ENCODE results near the gene CDK5R1. TPM values are rescaled to one million over a fixed set of nuclear protein-coding genes. Genes with fewer than 3 reads are reported as not detected.

Gene CDK5R1
- total RNA-seq, 1 experiment from 2014 or later, result 4.0 TPM

GRCh38 chr17:32475258-32475657 lies 11.5 kb upstream of the CDK5R1 start:
- DNase-seq (ENCODE audit: unreplicated experiment), result no peak
- no peak overlapping the region for H3K27ac Mint-ChIP-seq (ENCODE audit: low read depth, unreplicated experiment)
- ChIA-PET CTCF (interaction anchor here (1.0 to 5.0 kb wide), 3 partner anchors 13 to 31 kb away, joined by 4 to 74 read pairs (median 8); partner anchors contain the start of gene PSMD11), POLR2A (no interaction called here)
- H3K9me3 Mint-ChIP-seq (ENCODE audit: unreplicated experiment), result no peaks in the 10 kb centered on the region
- no peaks in the 10 kb centered on the region for H3K27me3 Mint-ChIP-seq (ENCODE audit: insufficient read depth, unreplicated experiment)
- peaks cover 97% of the 10 kb centered on the region for H3K36me3 Mint-ChIP-seq (ENCODE audit: insufficient read depth, unreplicated experiment)
- intact Hi-C loops (cut with micrococcal nuclease), result no loop called here
- TF ChIP-seq CTCF (IDR thresholded peaks at IDR 0.05; ENCODE audit: unreplicated experiment), result no peak
- BruUV-seq (replicated peaks), result no TSS peak
- H3K4me3 Mint-ChIP-seq (ENCODE audit: unreplicated experiment), result no peak overlapping the region
- H3K4me1 Mint-ChIP-seq (ENCODE audit: insufficient read depth, unreplicated experiment), result no peaks in the 10 kb centered on the region

- ChIA-PET CTCF (interaction anchor here (1.0 to 2.1 kb wide), 2 partner anchors 15 to 293 kb away, joined by 3 to 8 read pairs; no protein-coding TSS in a partner anchor), POLR2A (no interaction called here)
- intact Hi-C loops (cut with micrococcal nuclease), result no loop called here
- Mint-ChIP-seq H3K4me3 (ENCODE audit: unreplicated experiment) (no peak overlapping the region), H3K27ac (ENCODE audit: low read depth, unreplicated experiment) (peak overlapping the region; percentile 31), H3K36me3 (ENCODE audit: insufficient read depth, unreplicated experiment) (peaks cover 98% of the 10 kb centered on the region), H3K9me3 (ENCODE audit: unreplicated experiment) (no peaks in the 10 kb centered on the region), H3K27me3 (ENCODE audit: insufficient read depth, unreplicated experiment) (no peaks in the 10 kb centered on the region), H3K4me1 (ENCODE audit: insufficient read depth, unreplicated experiment) (no peaks in the 10 kb centered on the region)
- no peak for TF ChIP-seq CTCF (IDR thresholded peaks at IDR 0.05; ENCODE audit: unreplicated experiment)
- BruUV-seq (replicated peaks), result no TSS peak
- no peak for DNase-seq (ENCODE audit: unreplicated experiment)
These were observed 9.6 kb upstream of the CDK5R1 start for GRCh38 chr17:32477220-32477619.

- no peaks in the 10 kb centered on the region for H3K4me1 Mint-ChIP-seq (ENCODE audit: insufficient read depth, unreplicated experiment)
- peaks cover 94% of the 10 kb centered on the region for H3K36me3 Mint-ChIP-seq (ENCODE audit: insufficient read depth, unreplicated experiment)
These were observed 7.6 kb upstream of the CDK5R1 start for GRCh38 chr17:32479074-32479617.

GRCh38 chr17:32481193-32481592 lies 5.6 kb upstream of the CDK5R1 start:
- CTCF ChIA-PET, result interaction anchor here (0.8 kb wide), 1 partner anchor 119 kb away, joined by 3 read pairs; no protein-coding TSS in a partner anchor
- no peak overlapping the region for H3K4me3 Mint-ChIP-seq (ENCODE audit: unreplicated experiment)
- no peak for TF ChIP-seq CTCF (IDR thresholded peaks at IDR 0.05; ENCODE audit: unreplicated experiment)
- intact Hi-C loops (cut with micrococcal nuclease), result loop anchor here (5.0 kb wide), 1 partner anchor 1271 kb away; no protein-coding TSS in a partner anchor
- POLR2A ChIA-PET, result interaction anchor here (0.7 to 1.6 kb wide), 3 partner anchors 36 to 805 kb away, joined by 3 to 6 read pairs (median 5); no protein-coding TSS in a partner anchor
- no peaks in the 10 kb centered on the region for H3K4me1 Mint-ChIP-seq (ENCODE audit: insufficient read depth, unreplicated experiment)
- BruUV-seq (replicated peaks), result no TSS peak
- DNase-seq (ENCODE audit: unreplicated experiment), result no peak
- peaks cover 80% of the 10 kb centered on the region for H3K36me3 Mint-ChIP-seq (ENCODE audit: insufficient read depth, unreplicated experiment)
- no peaks in the 10 kb centered on the region for H3K27me3 Mint-ChIP-seq (ENCODE audit: insufficient read depth, unreplicated experiment)
- H3K27ac Mint-ChIP-seq (ENCODE audit: low read depth, unreplicated experiment), result no peak overlapping the region
- H3K9me3 Mint-ChIP-seq (ENCODE audit: unreplicated experiment), result no peaks in the 10 kb centered on the region

More at GRCh38 chr17:32479074-32479617, 7.6 kb upstream of the CDK5R1 start:
- TF ChIP-seq CTCF (IDR thresholded peaks at IDR 0.05; ENCODE audit: unreplicated experiment), result no peak
- Mint-ChIP-seq H3K27ac (ENCODE audit: low read depth, unreplicated experiment) (no peak overlapping the region), H3K4me3 (ENCODE audit: unreplicated experiment) (no peak overlapping the region), H3K9me3 (ENCODE audit: unreplicated experiment) (no peaks in the 10 kb centered on the region), H3K27me3 (ENCODE audit: insufficient read depth, unreplicated experiment) (no peaks in the 10 kb centered on the region)
- intact Hi-C loops (cut with micrococcal nuclease), result no loop called here
- ChIA-PET CTCF (interaction anchor here (0.6 to 1.7 kb wide), 4 partner anchors 13 to 35 kb away, joined by 3 to 7 read pairs (median 3); partner anchors contain the start of gene PSMD11), POLR2A (interaction anchor here (0.6 kb wide), 1 partner anchor 388 kb away, joined by 4 read pairs; no protein-coding TSS in a partner anchor)
- BruUV-seq (replicated peaks), result no TSS peak
- no peak for DNase-seq (ENCODE audit: unreplicated experiment)
